Neutrophil (primary cell): ENCODE data around the gene RNF152.

Experiments used
- H3K27ac ChIP-seq: fragments of 200-600 bp; sonication (generic); 2 replicates; pipeline ENCODE4 v1.5.1; 2016; ENCODE audit warnings: mild to moderate bottlenecking, moderate library complexity
- H3K27me3 ChIP-seq: fragments of 200-600 bp; sonication (generic); 2 replicates; pipeline ENCODE4 v1.6.0; 2016; ENCODE audit warnings: mild to moderate bottlenecking
- H3K36me3 ChIP-seq: fragments of 200-600 bp; sonication (generic); 2 replicates; pipeline ENCODE4 v1.5.1; 2017
- H3K4me1 ChIP-seq, 2 experiments: fragments of 200-600 bp in 1 of 2; sonication (generic) in 1 of 2; 1 replicate in 1 of 2; 2 replicates in 1 of 2; pipeline versions ENCODE4 v1.5.1 to v1.6.1; 2013 to 2016; ENCODE audit warnings: low read depth in 1 of 2, low read length in 1 of 2, mild to moderate bottlenecking in 1 of 2, moderate library complexity in 1 of 2; ENCODE audit not compliant: control insufficient read depth in 1 of 2, insufficient read depth in 1 of 2
- H3K4me3 ChIP-seq, 2 experiments: fragments of 200-600 bp in 1 of 2; sonication (generic) in 1 of 2; 1 replicate in 1 of 2; 2 replicates in 1 of 2; pipeline ENCODE4 v1.5.1; 2013 to 2016; ENCODE audit warnings: low read depth in 1 of 2, low read length in 1 of 2, mild to moderate bottlenecking in 1 of 2, moderate library complexity in 1 of 2
- H3K9me3 ChIP-seq: fragments of 200-600 bp; sonication (generic); 2 replicates; pipeline ENCODE4 v1.5.1; 2016
- TF ChIP-seq, protein P1 (sequence below): fragments of 200-600 bp; sonication (generic); IDR thresholded peaks from 2 replicates; pipeline ENCODE4 v1.5.1; 2016; ENCODE audit warnings: antibody characterized with exemption

RNF152 gene

DNA sequence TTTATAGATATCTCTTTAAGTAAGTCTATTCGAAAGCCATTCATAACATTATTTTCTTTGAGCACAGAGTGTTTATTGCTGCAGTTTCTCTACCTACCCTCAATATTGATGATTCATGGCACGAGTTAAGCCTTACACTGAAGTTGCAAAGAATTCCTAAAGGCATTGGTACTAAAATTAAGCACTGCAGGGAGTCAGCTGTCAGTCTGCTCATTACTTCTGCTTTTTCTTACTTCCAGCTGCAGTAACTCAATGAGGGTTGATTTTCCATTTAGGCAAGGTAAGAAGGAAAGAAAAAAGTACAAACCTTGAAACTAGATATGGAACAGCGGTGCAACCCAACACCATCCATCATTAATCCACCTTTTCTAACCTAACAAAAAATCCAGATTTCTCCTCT, 65.2 kb downstream of the RNF152 start:
- H3K27ac ChIP-seq = no peak overlapping the region
- H3K4me3 ChIP-seq = no peak overlapping the region
- H3K4me1 ChIP-seq = no peaks in the 10 kb centered on the region
- TF ChIP-seq, protein P1, sequence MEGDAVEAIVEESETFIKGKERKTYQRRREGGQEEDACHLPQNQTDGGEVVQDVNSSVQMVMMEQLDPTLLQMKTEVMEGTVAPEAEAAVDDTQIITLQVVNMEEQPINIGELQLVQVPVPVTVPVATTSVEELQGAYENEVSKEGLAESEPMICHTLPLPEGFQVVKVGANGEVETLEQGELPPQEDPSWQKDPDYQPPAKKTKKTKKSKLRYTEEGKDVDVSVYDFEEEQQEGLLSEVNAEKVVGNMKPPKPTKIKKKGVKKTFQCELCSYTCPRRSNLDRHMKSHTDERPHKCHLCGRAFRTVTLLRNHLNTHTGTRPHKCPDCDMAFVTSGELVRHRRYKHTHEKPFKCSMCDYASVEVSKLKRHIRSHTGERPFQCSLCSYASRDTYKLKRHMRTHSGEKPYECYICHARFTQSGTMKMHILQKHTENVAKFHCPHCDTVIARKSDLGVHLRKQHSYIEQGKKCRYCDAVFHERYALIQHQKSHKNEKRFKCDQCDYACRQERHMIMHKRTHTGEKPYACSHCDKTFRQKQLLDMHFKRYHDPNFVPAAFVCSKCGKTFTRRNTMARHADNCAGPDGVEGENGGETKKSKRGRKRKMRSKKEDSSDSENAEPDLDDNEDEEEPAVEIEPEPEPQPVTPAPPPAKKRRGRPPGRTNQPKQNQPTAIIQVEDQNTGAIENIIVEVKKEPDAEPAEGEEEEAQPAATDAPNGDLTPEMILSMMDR = no peak
- H3K9me3 ChIP-seq = no peaks in the 10 kb centered on the region
- H3K36me3 ChIP-seq = no peaks in the 10 kb centered on the region
- peaks cover 17% of the 10 kb centered on the region for H3K27me3 ChIP-seq

DNA sequence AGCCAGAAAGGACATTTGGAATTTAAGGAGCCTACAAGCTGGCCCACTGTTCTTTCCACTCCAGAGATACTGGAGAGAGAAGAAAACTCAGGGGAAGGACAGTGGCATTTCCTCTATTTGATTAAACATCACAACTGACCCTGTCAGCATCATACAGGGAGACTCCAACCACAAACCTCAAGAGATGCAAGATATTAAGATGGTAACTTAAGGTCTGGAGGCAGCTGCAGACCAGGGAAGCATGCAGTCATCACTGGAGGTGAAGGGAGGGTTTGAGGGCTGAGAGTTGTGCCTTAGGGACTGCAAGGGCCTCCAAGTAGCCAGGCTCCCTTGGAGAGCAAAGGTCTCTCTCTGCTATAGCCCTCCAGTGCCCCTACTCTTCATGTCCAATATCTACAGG, 67.4 kb downstream of the RNF152 start:
- no peaks in the 10 kb centered on the region for H3K4me1 ChIP-seq
- no peak overlapping the region for H3K27ac ChIP-seq
- peaks cover 4% of the 10 kb centered on the region for H3K27me3 ChIP-seq
- no peaks in the 10 kb centered on the region for H3K36me3 ChIP-seq
- H3K4me3 ChIP-seq = no peak overlapping the region
- TF ChIP-seq, protein P1 = no peak
- H3K9me3 ChIP-seq = no peaks in the 10 kb centered on the region

DNA sequence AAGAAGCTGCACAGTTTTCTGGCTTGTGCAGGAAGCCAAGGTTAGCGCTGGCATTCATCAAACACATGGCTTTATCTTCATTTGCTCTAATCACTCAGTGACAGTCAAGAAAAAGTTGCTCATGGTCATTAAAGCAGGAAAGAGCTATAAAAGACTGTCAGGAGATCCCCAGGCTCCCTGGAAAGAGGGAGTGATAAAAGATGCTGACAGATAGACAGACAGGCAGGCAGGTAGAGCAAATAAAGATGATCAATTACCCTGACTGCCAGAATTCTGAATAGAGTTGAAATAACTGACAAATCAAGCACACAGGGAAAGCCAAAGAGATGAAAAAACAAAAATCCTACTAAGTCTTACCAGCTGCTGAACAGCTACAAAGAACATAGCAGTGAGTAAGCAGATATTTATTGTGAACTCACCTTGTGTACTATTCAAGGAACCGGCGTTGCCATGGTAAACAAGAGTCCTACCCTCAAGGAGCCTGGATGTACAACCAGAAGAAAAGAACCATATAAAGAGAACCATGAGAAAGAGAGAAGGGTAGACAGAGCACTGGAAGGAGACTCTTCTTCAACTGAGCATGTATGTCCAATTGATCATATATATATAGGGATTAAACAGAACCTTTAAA, 68.0 kb downstream of the RNF152 start:
- H3K27me3 ChIP-seq = no peaks in the 10 kb centered on the region

DNA sequence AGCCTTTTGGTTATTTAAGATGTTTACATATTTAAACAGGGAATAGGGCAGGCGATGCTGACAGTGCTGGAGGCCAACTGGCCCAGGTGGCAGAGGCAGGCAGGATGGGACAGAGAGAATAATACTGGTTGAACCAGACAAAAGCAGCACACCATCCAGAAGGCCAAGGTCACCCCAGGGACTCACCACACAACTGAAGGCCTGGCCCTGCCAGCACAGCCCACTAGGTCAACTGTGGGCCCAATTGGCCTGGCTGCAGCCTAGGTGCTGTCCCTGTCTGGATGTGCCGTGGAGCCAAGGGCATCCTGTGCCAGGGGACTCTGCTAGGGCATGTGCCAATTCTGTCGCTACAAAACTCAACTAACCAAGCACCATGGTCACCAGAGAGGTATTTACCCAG, 69.2 kb downstream of the RNF152 start:
- Histone ChIP-seq H3K27me3 (no peaks in the 10 kb centered on the region), H3K4me3 (no peak overlapping the region), H3K36me3 (no peaks in the 10 kb centered on the region), H3K9me3 (no peaks in the 10 kb centered on the region), H3K27ac (no peak overlapping the region), H3K4me1 (no peaks in the 10 kb centered on the region)
- TF ChIP-seq, protein P1 = no peak

More for the DNA sequence above, 68.0 kb downstream of the RNF152 start:
- no peaks in the 10 kb centered on the region for H3K4me1 ChIP-seq
- H3K4me3 ChIP-seq = no peak overlapping the region
- no peaks in the 10 kb centered on the region for H3K9me3 ChIP-seq
- H3K27ac ChIP-seq = no peak overlapping the region
- no peaks in the 10 kb centered on the region for H3K36me3 ChIP-seq
- TF ChIP-seq, protein P1 = no peak

DNA sequence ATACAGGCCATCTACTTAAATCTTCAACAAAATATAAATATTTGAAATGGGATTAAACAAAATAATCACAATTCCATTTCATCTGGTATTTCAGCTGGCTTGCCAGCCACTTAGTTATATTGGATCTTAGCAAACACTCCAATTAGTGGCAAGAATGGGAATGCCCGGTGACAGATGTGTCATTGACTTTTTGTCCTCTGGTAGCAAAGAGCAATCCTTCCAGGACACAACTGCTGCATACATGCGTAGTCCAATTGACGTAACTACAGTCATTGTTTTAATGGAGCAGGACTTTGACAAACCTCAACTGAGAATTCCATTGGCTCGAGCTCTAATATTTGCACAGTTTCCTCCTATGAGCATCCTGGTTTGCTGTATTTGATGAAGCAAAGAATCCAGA, 69.9 kb downstream of the RNF152 start:
- H3K27me3 ChIP-seq = no peaks in the 10 kb centered on the region
- no peak overlapping the region for H3K4me3 ChIP-seq
- H3K4me1 ChIP-seq = no peaks in the 10 kb centered on the region
- H3K9me3 ChIP-seq = no peaks in the 10 kb centered on the region
- no peaks in the 10 kb centered on the region for H3K36me3 ChIP-seq
- TF ChIP-seq, protein P1 = no peak
- H3K27ac ChIP-seq = no peak overlapping the region

DNA sequence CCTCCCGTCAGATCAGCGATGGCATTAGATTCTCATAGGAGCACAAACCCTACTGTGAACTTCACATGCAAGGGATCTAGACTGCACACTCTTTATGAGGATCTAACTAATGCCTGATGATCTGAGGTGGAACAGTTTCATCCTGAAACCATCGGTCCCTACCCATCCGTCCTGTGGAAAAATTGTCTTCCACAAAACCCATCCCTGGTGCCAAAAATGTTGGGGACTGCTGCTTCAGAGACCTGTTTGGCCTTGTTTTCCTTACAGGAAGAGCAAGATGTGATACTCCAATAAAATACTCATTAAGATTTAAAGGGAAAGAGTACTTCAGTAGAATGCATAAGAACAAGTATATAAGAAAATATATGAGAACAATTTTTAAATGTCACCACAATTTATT, 71.1 kb downstream of the RNF152 start:
- TF ChIP-seq, protein P1 = no peak
- no peaks in the 10 kb centered on the region for H3K9me3 ChIP-seq
- no peaks in the 10 kb centered on the region for H3K27me3 ChIP-seq
- H3K36me3 ChIP-seq = no peaks in the 10 kb centered on the region
- H3K27ac ChIP-seq = no peak overlapping the region
- no peak overlapping the region for H3K4me3 ChIP-seq
- no peaks in the 10 kb centered on the region for H3K4me1 ChIP-seq
